ENCODE data around the gene UPF2.

UPF2 gene, protein sequence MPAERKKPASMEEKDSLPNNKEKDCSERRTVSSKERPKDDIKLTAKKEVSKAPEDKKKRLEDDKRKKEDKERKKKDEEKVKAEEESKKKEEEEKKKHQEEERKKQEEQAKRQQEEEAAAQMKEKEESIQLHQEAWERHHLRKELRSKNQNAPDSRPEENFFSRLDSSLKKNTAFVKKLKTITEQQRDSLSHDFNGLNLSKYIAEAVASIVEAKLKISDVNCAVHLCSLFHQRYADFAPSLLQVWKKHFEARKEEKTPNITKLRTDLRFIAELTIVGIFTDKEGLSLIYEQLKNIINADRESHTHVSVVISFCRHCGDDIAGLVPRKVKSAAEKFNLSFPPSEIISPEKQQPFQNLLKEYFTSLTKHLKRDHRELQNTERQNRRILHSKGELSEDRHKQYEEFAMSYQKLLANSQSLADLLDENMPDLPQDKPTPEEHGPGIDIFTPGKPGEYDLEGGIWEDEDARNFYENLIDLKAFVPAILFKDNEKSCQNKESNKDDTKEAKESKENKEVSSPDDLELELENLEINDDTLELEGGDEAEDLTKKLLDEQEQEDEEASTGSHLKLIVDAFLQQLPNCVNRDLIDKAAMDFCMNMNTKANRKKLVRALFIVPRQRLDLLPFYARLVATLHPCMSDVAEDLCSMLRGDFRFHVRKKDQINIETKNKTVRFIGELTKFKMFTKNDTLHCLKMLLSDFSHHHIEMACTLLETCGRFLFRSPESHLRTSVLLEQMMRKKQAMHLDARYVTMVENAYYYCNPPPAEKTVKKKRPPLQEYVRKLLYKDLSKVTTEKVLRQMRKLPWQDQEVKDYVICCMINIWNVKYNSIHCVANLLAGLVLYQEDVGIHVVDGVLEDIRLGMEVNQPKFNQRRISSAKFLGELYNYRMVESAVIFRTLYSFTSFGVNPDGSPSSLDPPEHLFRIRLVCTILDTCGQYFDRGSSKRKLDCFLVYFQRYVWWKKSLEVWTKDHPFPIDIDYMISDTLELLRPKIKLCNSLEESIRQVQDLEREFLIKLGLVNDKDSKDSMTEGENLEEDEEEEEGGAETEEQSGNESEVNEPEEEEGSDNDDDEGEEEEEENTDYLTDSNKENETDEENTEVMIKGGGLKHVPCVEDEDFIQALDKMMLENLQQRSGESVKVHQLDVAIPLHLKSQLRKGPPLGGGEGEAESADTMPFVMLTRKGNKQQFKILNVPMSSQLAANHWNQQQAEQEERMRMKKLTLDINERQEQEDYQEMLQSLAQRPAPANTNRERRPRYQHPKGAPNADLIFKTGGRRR

GRCh38 chr10:12042797-12043651, at the start of gene UPF2:
Gene UPF2 (minus strand): TSS chr10:12042809. CDS start chr10:12035423, 7,386 bp downstream.
- peak; percentile 98 for DNase-seq
- TF ChIP-seq, protein P1, sequence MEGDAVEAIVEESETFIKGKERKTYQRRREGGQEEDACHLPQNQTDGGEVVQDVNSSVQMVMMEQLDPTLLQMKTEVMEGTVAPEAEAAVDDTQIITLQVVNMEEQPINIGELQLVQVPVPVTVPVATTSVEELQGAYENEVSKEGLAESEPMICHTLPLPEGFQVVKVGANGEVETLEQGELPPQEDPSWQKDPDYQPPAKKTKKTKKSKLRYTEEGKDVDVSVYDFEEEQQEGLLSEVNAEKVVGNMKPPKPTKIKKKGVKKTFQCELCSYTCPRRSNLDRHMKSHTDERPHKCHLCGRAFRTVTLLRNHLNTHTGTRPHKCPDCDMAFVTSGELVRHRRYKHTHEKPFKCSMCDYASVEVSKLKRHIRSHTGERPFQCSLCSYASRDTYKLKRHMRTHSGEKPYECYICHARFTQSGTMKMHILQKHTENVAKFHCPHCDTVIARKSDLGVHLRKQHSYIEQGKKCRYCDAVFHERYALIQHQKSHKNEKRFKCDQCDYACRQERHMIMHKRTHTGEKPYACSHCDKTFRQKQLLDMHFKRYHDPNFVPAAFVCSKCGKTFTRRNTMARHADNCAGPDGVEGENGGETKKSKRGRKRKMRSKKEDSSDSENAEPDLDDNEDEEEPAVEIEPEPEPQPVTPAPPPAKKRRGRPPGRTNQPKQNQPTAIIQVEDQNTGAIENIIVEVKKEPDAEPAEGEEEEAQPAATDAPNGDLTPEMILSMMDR (IDR thresholded peaks at IDR 0.05), result no peak
- Mint-ChIP-seq H3K27ac (peak within 1 kb of the TSS; percentile 100), H3K9me3 (peaks cover 5% of the 10 kb centered on the region), H3K36me3 (ENCODE audit: low read depth) (peaks cover 10% of the 10 kb centered on the region), H3K4me1 (peaks cover 30% of the 10 kb centered on the region), H3K27me3 (ENCODE audit: low read depth, poor library complexity) (peaks cover 4% of the 10 kb centered on the region), H3K4me3 (peak within 1 kb of the TSS; percentile 99)

DNA sequence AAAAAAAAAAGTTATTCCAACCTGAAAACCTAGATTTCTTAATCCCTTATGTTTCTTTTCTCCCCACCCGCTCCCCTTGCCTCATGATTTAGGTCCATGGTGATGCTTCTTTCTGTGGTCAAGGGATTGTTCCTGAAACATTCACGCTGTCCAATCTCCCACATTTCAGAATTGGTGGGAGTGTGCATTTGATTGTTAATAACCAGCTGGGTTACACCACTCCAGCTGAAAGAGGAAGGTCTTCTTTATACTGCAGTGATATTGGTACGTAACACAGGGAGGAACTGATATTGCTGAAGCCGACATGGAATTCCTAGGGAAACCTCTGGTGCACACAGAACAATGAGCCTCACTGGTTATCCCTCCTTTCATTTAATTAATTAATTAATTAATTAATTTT, 48.8 kb upstream of the UPF2 start:
- Mint-ChIP-seq H3K4me3 (no peak overlapping the region), H3K27ac (peak overlapping the region; percentile 68), H3K36me3 (ENCODE audit: low read depth) (peaks cover 84% of the 10 kb centered on the region), H3K27me3 (ENCODE audit: low read depth, poor library complexity) (no peaks in the 10 kb centered on the region), H3K4me1 (no peaks in the 10 kb centered on the region), H3K9me3 (no peaks in the 10 kb centered on the region)
- TF ChIP-seq, protein P1 (IDR thresholded peaks at IDR 0.05), result no peak
- DNase-seq, result no peak

DNA sequence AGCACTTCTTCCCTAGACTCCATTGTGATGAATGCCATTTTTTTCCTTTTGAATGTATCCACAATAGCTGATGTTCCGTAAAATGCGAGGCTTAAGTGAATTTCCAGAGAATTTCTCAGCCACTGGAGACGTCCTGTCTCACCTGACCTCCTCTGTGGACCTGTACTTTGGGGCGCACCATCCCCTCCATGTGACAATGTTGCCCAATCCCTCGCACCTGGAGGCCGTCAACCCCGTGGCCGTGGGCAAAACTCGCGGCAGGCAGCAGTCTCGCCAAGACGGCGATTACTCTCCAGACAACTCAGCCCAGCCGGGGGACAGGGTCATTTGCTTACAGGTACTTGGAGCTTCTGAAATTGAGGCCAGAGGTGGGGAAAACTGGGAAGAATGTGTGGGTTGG, 46.3 kb upstream of the UPF2 start:
- Mint-ChIP-seq H3K4me3 (no peak overlapping the region), H3K36me3 (ENCODE audit: low read depth) (peaks cover 81% of the 10 kb centered on the region), H3K9me3 (no peaks in the 10 kb centered on the region), H3K4me1 (no peaks in the 10 kb centered on the region), H3K27ac (no peak overlapping the region), H3K27me3 (ENCODE audit: low read depth, poor library complexity) (no peaks in the 10 kb centered on the region)
- no peak for DNase-seq
- TF ChIP-seq, protein P1 (IDR thresholded peaks at IDR 0.05), result no peak

DNA sequence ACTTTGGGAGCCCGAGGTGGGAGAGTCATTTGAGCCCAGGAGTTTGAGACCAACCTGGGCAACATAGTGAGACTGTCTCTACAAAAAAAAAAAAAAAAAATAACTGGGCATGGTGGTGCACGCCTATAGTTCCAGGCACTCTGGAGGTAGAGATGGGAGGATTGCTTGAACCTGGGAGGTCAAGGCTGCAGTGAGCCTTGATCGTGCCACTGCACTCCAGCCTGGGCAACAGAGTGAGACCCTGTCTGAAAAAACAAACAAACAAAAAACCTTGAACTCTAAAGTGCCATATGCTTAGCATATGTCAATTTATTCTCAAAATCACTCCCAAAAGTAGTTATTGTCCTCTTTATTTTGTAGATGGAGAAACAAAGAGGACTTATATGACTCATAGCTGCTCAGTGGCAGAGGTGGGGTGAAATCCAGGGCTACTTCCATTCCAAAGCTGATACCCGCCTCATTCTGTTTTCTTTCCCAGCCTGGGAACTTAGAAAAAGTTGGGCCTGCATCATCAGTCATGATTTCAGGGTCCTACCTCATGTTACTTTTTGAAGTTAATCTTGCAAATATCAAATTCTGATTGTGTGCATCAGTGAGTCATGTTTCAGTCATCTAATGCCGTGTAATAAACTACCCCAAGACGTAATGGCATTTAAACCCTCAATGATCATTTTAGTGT, 39.4 kb upstream of the UPF2 start:
- Mint-ChIP-seq H3K4me1 (peaks cover 4% of the 10 kb centered on the region), H3K36me3 (ENCODE audit: low read depth) (peaks cover 62% of the 10 kb centered on the region), H3K27ac (no peak overlapping the region), H3K27me3 (ENCODE audit: low read depth, poor library complexity) (no peaks in the 10 kb centered on the region), H3K4me3 (no peak overlapping the region), H3K9me3 (no peaks in the 10 kb centered on the region)
- TF ChIP-seq, protein P1 (IDR thresholded peaks at IDR 0.05), result no peak
- no peak for DNase-seq

GRCh38 chr10:12081470-12081869, 38.9 kb upstream of the UPF2 start:
- Mint-ChIP-seq H3K9me3 (no peaks in the 10 kb centered on the region), H3K36me3 (ENCODE audit: low read depth) (peaks cover 57% of the 10 kb centered on the region), H3K27me3 (ENCODE audit: low read depth, poor library complexity) (no peaks in the 10 kb centered on the region), H3K4me3 (no peak overlapping the region), H3K27ac (no peak overlapping the region), H3K4me1 (peaks cover 4% of the 10 kb centered on the region)
- TF ChIP-seq, protein P1 (IDR thresholded peaks at IDR 0.05), result no peak
- no peak for DNase-seq

Measured in nephron progenitor cell (in vitro differentiated cells).